Endothelial cell of umbilical vein (primary cell): Measurements from ENCODE around the gene ITIH4. TPM values are rescaled to one million over a fixed set of nuclear protein-coding genes. Genes with fewer than 3 reads are reported as not detected.

Experiments used
- BruUV-seq: library from RNA; stranded (reverse); fragments of 400-500 nt; replicated peaks from 2 replicates; lab custom pipeline; 2021; lab: Mats Ljungman, UMichigan
- CTCF ChIA-PET: fragments of 300-600, 350-600 bp; sonication (Branson Sonifier 250); formaldehyde crosslinking; loops from one replicate; lab custom pipeline; 2021; ENCODE audit warnings: antibody characterized with exemption, inconsistent platforms; lab: Charles Lee
- POLR2A ChIA-PET: fragments of 300-600, 350-600 bp; sonication (Branson Sonifier 250); formaldehyde crosslinking; loops from one replicate; lab custom pipeline; 2021; ENCODE audit warnings: antibody characterized with exemption, inconsistent platforms; lab: Charles Lee
- DNase-seq: peaks from one replicate; pipeline ENCODE4 v3.0.0-alpha.2; 2011; ENCODE audit warnings: low read depth, low spot score
- FAIRE-seq: peaks from 2 replicates; lab custom pipeline; 2011; peaks lifted over from hg19 to GRCh38; lab: Jason Lieb, UNC
- H2AFZ ChIP-seq: 2 replicates; pipeline ENCODE4 v1.6.0; 2012; ENCODE audit warnings: low read depth, low read length, control low read depth, inconsistent platforms
- H3K27ac ChIP-seq: 2 replicates; pipeline ENCODE4 v1.5.1; 2011; ENCODE audit warnings: low read depth, mild to moderate bottlenecking, control low read depth, low read length, moderate library complexity; ENCODE audit not compliant: insufficient read depth
- H3K27me3 ChIP-seq, 2 experiments: 2 replicates each; pipeline versions ENCODE4 v1.6.0 to v1.6.1; 2011; ENCODE audit warnings: low read length in 2 of 2, mixed read lengths in 1 of 2; ENCODE audit not compliant: control insufficient read depth in 2 of 2, insufficient read depth in 2 of 2
- H3K36me3 ChIP-seq, 2 experiments: 2 replicates in 1 of 2; 3 replicates in 1 of 2; pipeline ENCODE4 v1.5.1; 2011; ENCODE audit warnings: low read length in 2 of 2, mild to moderate bottlenecking in 1 of 2, moderate library complexity in 1 of 2; ENCODE audit not compliant: control insufficient read depth in 2 of 2, insufficient read depth in 2 of 2; ENCODE audit errors: extremely low read depth in 1 of 2
- H3K4me1 ChIP-seq: 3 replicates; pipeline ENCODE4 v1.5.1; 2011; ENCODE audit warnings: mild to moderate bottlenecking, low read length; ENCODE audit not compliant: control insufficient read depth, insufficient read depth; ENCODE audit errors: extremely low read depth
- H3K4me2 ChIP-seq: 2 replicates; pipeline ENCODE4 v1.6.1; 2011; ENCODE audit warnings: low read length, control low read depth, mixed read lengths; ENCODE audit not compliant: insufficient read depth
- H3K4me3 ChIP-seq, 3 experiments: fragments of 200-600 bp in 1 of 3; sonication (generic), shearing (Covaris generic) in 1 of 3; replicated peaks in 1 of 3; 2 replicates each; pipeline ENCODE4 v1.5.1; 2011 to 2016; ENCODE audit warnings: control low read depth in 3 of 3, low read length in 3 of 3, mild to moderate bottlenecking in 2 of 3, inconsistent platforms in 1 of 3, low read depth in 1 of 3, moderate library complexity in 1 of 3; ENCODE audit not compliant: insufficient read depth in 1 of 3
- H3K79me2 ChIP-seq: 2 replicates; pipeline ENCODE4 v1.6.0; 2012; ENCODE audit warnings: low read length, inconsistent platforms; ENCODE audit not compliant: control insufficient read depth, insufficient read depth
- H3K9ac ChIP-seq: replicated peaks from 2 replicates; pipeline ENCODE3; 2011; ENCODE audit warnings: low read length, control low read depth; ENCODE audit not compliant: insufficient read depth; ENCODE audit errors: extremely low read depth
- H3K9me1 ChIP-seq: replicated peaks from 3 replicates; pipeline ENCODE4 v1.6.0; 2011; ENCODE audit warnings: mild to moderate bottlenecking, low read length; ENCODE audit not compliant: control insufficient read depth, insufficient read depth; ENCODE audit errors: extremely low read depth
- H3K9me3 ChIP-seq: replicated peaks from 2 replicates; pipeline ENCODE4 v1.5.1; 2012; ENCODE audit warnings: low read length, inconsistent platforms; ENCODE audit not compliant: control insufficient read depth, insufficient read depth
- H4K20me1 ChIP-seq: replicated peaks from 2 replicates; pipeline ENCODE3; 2011; ENCODE audit warnings: mild to moderate bottlenecking, low read length; ENCODE audit not compliant: control insufficient read depth, insufficient read depth; ENCODE audit errors: extremely low read depth
- CTCF ChIP-seq, 2 donors: IDR thresholded peaks; 1 replicate in 1 of 2; 2 replicates in 1 of 2; pipeline ENCODE4 v1.5.1; 2011; ENCODE audit warnings: low read length in 2 of 2, mild to moderate bottlenecking in 2 of 2, moderate library complexity in 2 of 2, control low read depth in 1 of 2, inconsistent platforms in 1 of 2, low read depth in 1 of 2; ENCODE audit not compliant: insufficient read depth in 1 of 2; ENCODE audit errors: extremely low read depth in 1 of 2
- EZH2 ChIP-seq: IDR thresholded peaks from 2 replicates; pipeline ENCODE4 v1.6.1; 2012; ENCODE audit warnings: borderline replicate concordance, low read depth, mild to moderate bottlenecking, moderate library complexity, low read length, inconsistent platforms; ENCODE audit not compliant: severe bottlenecking
- FOS ChIP-seq: IDR thresholded peaks from 2 replicates; pipeline ENCODE4 v1.6.1; 2011; ENCODE audit warnings: mild to moderate bottlenecking, low read length, moderate library complexity, borderline replicate concordance; ENCODE audit not compliant: insufficient read depth
- GATA2 ChIP-seq: IDR thresholded peaks from 2 replicates; pipeline ENCODE4 v1.7.0; 2011; ENCODE audit warnings: low read depth, mild to moderate bottlenecking, moderate library complexity, mixed read lengths, low read length; ENCODE audit not compliant: insufficient read length, insufficient read depth
- JUN ChIP-seq: IDR thresholded peaks from 2 replicates; pipeline ENCODE4 v1.6.1; 2011; ENCODE audit warnings: borderline replicate concordance, low read depth; ENCODE audit not compliant: insufficient read length, insufficient read depth
- MAX ChIP-seq: IDR thresholded peaks from 2 replicates; pipeline ENCODE4 v1.6.1; 2011; ENCODE audit not compliant: insufficient read depth, insufficient read length
- MYC ChIP-seq: IDR thresholded peaks from one replicate; pipeline ENCODE4 v1.6.1; 2011; ENCODE audit warnings: mild to moderate bottlenecking, low read depth, low read length
- POLR2A ChIP-seq: IDR thresholded peaks from 2 replicates; pipeline ENCODE4 v1.6.1; 2012; ENCODE audit warnings: low read depth, mild to moderate bottlenecking, control low read depth, low read length
- POLR2AphosphoS5 ChIP-seq: IDR thresholded peaks from 2 replicates; pipeline ENCODE4 v1.6.1; 2012; ENCODE audit warnings: low read depth, mild to moderate bottlenecking, control low read depth, low read length, moderate library complexity; ENCODE audit not compliant: insufficient read depth
- dilution Hi-C: fragments of 300-500 bp; cut with MboI; formaldehyde crosslinking; loops from one replicate; pipeline ENCODE4 v1.15.0; 2019; ENCODE audit warnings: low sequenced_read_pairs; ENCODE audit not compliant: extremely low pct_ligation_motif_present
- intact Hi-C: fragments of 100-400 bp; cut with micrococcal nuclease; formaldehyde crosslinking; loops from one replicate; pipeline ENCODE4 v1.10.0; 2022
- polyA plus RNA-seq, 4 experiments: library from polyadenylated mRNA; depleted of rRNA in 3 of 4; stranded (reverse) in 3 of 4; unstranded in 1 of 4; fragments of >200 nt; gene quantifications; 2 replicates each; pipeline versions ENCODE4 v1.2.1 to v1.2.3, GENCODE V29; 2011 to 2012; ENCODE audit warnings: missing spikeins in 1 of 4
- total RNA-seq: library from RNA; stranded (reverse); gene quantifications from 2 replicates; pipeline ENCODE4 v1.2.3, GENCODE V29; 2021

The ITIH4 gene
- total and polyA plus RNA-seq, 2 donors (not counting 3 experiments of a cell fraction or from before 2014, with no cell fraction given), result 0.17 to 2.4 TPM

DNA sequence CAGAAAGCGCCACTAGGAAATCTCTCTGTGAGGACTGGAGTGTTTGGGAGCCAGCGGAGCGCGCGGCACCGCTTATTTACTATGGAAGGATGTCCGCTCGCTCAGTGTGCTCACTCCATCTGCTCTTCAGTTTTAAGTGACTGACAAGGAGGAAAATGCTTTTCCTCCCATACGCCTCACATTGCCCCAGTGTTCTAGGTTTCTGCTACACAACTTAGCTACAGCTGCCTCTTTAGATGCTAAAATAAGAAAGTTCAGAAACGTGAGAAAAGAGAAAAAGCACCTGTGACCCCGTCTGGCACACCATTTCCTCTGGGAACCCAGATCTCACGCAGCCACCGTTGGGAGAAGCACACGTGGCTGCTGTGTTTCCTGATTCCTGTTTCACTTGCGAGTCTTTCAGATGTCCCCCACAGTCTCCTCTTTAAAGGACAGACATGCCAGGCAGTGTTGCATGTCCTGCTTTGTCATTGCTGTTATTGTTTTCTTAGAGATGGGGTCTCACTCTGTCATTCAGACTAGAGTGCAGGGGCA lies 16.0 kb upstream of the ITIH4 start:
- Histone ChIP-seq H3K9me1 (no peaks in the 10 kb centered on the region), H2AFZ (no peak overlapping the region), H3K9me3 (no peaks in the 10 kb centered on the region), H3K27ac (no peak overlapping the region), H3K4me2 (no peak overlapping the region), H3K79me2 (no peaks in the 10 kb centered on the region), H3K4me3 (no peak overlapping the region), H3K4me1 (no peaks in the 10 kb centered on the region), H3K27me3 (no peaks in the 10 kb centered on the region), H3K36me3 (peaks cover 0 to 2% of the 10 kb centered on the region in 2 experiments), H3K9ac (no peak overlapping the region), H4K20me1 (no peaks in the 10 kb centered on the region)
- no peak for FAIRE-seq
- POLR2A ChIA-PET, result no interaction called here
- intact Hi-C loops (no loop called here), dilution Hi-C loops (no loop called here)
- BruUV-seq, result no TSS peak
- no peak for DNase-seq
- no peak for TF ChIP-seq GATA2
- TF ChIP-seq CTCF (IDR thresholded peaks at IDR 0.05; ENCODE audit: extremely low read depth in 1 of 2, insufficient read depth in 1 of 2, low read depth in 1 of 2, low read length in 2 of 2), result no peak
- TF ChIP-seq POLR2A, result no peak
- no peak for TF ChIP-seq MYC
- TF ChIP-seq FOS, result no peak
- TF ChIP-seq POLR2AphosphoS5, result no peak
- no peak for TF ChIP-seq EZH2
- no peak for TF ChIP-seq MAX
- no peak for TF ChIP-seq JUN
- CTCF ChIA-PET, result interaction anchor here (1.2 to 2.5 kb wide), 5 partner anchors 10 to 141 kb away, joined by 7 to 11 read pairs (median 9); no protein-coding TSS in a partner anchor
